GM19238 (cell line): ENCODE results near the gene AGK.
"Not testable (repeated sequence)": the region's sequence is repeated elsewhere in the genome, so short reads cannot be mapped to it uniquely, and the experiment has no call there.

Source experiments
- DNase-seq: peaks from one replicate; pipeline ENCODE4 v3.0.0; 2011; ENCODE audit warnings: low spot score; ENCODE audit not compliant: insufficient read length

Gene AGK

DNA sequence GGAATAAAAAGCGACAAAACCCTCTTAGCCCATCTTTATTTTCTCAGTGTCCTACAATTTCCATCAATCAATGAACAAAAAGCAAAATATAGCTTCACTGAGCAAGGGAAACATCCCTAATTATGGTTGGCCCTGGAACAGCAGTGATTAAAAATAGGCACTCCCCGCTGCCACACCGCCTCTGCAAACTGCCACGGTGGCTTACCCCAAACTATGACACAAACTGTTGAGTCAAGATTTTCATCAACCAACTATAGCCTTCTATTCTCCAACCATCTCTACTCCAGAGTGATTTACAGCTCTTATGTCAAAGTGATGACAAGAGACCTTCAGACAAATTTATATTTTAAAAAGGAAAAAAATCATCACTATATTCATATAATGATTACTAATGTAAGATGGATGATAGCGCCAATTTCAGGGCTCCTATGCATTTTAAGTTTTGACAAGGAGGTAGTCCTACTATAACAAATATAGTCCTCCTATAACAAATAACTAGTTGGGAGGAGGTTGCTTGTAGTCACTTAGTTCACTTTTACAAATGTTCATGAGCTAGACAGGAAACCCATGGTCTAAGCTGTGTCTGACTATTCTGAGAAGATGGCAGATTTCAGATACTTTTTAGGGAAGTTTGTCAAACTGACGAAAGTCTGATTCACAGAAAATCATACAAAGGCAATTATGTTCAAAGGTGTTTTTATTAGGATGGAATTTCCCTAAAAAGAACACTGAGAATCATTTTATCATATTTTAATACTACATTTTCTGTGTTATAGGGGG is 124.4 kb downstream of the AGK start:
- DNase-seq: no peak

DNA sequence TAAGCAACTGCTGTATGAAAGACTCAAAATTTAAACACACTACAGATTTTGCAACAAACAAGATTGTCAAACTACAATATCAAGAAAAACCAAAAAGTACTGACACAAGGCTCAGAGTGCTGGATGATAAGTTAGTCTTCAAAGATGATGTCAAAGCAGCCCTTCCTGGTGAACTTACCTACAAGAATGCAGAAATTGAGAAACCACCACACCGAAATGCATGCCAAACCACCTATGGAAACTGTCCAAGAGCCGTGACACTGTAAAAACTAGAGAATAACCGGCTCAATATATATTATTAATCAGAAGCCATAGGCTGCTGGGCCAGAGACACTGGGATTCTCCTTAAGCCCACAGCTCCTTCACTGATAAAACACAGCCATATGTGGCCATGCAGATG is 125.4 kb downstream of the AGK start:
- no peak for DNase-seq

DNA sequence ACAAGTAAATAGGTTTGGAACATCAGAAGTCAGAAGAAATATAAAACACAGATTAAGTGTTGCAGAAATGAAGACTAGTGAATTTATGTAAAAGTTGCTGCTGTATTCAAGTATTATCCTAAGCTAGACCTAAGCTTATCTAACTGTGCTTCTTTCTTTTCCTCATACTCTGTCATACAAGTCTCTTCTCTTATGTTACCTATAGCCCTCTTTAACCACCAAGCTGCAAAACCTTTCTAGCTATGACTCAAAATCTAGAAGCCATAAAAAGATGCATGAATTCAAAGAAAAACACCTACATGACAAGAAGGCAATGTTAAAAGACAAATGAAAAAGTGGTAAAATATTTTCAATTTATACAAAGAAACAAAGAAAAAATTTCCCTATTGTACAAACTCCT is 127.8 kb downstream of the AGK start:
- DNase-seq: no peak

DNA sequence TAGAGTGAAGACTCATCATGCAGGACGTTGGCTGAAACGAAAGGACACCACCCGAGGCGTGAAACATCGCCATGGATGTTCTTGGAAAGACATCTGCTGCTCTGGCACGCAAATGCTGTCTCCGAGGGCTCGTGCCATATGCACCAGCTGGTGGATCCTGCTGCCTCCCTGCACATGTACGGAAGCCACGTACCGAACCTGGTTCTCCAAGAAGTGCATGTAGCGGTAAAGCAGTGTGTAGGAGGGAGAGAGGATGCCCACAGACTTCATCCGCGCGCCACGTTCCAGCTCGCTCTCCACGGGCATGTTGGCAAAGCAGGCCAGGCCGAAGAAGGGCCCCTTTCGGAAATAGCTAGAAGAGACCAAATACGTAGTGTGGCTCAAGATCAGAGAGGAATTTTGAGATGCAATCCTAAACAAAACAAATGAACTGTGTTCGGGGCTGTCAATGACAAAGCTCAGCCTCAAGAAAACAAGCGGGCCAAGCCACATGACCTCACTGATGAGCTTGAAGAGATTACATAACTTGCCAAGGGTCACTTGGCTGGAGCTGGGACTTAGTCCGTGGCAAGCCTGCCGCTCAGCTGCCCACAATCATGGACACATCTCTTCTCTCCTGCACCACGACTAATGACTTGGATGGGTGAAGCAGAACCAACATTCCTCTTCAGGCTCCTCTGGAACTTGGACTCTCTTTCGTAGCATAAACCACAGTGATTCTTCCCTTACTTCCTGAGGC is 134.2 kb downstream of the AGK start:
- DNase-seq: no peak

DNA sequence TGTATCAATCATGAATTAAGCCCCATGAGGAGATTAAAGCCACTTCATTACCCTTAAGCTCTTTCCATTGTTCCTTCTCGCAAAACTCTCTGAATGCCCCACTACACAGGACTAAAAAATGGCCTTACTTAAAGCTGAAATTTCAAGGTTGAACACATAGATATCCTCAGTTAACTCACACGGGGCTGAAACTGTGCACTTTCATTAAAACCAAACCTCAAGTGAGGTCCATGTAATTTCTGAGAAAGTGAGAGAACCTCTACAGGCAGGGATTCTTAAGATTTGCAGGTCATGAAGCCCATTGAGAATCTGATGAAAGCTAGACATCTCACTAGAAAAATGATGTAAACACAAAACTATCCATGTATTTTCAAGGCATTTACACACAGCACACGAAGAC is 134.9 kb downstream of the AGK start:
- no peak for DNase-seq

DNA sequence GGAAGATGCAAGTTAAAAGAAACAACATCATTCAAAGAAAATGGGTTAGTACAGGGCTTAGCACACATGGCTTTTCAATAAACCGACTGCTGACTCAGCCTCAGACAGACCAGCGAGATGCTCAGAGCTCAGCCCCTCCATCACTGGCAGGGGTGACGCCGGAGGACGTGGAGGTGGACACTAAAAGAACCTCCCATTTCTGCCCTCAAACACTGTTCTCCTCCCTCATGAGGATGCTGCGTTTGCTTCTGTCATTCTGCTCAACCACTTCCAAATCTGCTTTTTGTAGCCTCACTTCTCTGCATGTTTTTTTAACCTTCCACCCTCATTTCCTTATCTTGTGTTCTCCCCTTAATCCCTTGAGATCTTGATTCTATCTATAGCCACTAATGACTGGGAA is 135.5 kb downstream of the AGK start:
- no peak for DNase-seq

DNA sequence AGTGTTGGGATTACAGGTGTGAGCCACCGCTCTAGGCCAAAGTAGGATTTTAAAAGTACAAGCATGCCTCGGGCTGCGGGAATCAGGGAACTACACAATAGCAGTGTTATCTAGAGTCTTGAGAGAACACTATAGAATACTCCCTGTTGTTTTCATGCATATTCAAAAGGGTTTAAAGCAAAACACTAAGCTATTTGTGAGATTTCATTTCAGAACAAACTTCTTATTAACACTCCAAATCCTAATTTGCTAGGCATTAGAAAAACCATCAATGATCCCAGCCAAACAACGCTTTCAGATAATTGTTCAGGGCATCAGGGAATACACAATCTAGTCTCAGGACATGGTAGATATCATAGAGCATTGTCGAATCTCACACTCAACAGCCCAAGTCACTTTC is 136.8 kb downstream of the AGK start:
- DNase-seq: no peak

DNA sequence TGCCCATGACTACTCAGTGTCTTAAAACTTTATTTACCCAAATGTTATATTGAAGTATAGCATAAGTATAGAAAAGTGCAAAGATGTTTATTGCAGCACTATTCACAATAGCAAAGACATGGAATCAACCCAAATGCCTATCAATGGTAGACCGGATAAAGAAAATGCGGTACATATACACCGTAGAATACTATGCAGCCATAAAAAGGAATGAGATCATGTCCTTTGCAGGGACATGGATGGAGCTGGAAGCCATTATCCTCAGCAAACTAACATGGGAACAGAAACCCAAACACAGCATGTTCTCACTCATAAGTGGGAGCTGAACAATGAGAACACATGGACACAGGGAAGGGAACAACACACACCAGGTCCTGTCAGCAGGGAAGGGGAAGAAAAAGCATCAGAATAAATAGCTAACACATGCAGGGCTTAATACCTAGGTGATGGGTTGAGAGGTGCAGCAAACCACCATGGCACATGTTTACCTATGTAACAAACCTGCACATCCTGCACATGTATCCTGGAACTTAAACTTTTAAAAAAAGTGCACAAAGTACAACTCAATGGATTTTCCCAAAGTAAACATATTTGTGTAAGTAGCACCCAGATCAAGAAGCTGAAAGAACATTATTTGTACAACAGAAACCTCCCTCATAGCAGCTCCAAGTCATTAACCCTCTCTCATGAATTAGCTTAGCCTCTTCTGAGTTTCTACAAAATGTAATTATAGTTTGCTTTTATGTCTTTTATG is 138.0 kb downstream of the AGK start:
- not testable (repeated sequence) for DNase-seq

DNA sequence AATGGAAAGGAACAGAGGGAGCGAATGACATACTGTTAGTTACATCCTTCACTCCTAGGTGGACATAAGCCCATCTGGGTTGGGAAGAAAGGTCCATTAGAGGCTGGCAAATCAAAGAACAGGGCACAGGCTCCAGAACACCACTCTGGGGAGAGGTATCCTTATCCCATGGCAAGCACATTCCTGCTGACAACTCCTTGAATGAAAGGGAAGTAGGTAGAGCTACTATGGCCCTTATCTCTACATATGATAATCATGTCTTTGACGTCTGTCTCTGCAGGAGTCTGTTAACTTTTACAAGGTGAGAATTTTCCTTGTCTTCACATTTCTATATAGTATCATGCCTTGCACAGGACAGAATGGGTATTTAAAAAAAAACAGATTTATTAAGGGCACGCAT is 140.3 kb downstream of the AGK start:
- no peak for DNase-seq

DNA sequence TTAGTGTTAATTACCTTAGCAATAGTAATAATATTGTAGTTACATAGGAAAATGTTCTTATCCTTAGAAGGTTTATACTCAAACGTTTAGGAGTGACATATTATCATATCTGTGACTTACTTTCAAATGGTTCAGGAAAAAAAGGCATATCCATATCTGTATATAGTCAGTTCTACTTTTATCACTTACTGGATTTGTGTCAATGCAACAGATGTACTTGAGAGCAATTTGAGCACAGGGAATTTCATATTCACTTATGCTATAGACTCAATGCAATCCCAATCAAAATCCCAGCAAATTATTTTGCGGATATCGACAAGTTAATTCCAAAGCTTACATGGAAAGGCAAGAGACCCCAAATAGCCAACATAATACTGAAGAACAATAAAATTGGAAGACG is 140.8 kb downstream of the AGK start:
- DNase-seq: no peak

DNA sequence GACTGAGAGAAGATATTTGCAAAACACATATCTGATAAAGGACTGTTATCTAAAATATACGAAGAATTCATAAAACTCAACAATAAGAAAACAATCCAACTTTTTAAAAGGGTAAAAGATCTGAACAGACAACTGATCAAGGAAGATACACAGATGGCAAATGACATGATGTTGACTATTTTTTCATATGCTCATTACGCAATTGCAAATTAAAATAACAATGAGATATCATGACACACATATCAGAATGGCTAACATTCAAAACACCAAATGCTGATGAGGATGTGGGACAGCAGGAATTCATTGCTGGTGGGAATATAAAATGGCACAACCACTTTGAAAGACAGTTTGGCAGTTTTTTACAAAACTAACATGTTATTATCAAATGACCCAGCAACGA is 141.9 kb downstream of the AGK start:
- no peak for DNase-seq

DNA sequence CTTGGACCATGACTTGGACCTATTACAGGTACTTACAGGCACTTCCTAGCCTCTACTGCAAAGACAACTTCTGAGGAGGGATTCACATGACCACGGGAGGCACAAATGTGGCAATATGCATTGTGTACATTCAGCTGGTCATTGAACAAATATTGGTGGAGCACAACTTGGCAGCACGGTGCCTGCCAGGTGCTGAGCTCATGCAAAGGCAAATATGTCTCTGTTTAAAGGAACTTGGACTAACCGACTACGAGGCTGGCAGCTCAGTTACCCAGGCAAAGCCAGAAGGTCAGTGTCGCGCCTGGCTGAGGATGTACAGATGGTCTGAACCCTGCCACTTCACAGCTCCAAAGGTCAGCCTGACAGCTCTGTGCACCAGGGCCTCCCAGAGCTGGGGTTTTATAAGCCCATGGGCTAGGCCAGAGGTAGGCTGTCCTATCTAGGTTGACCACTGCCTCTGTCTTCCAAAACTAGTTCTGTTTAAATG is 144.6 kb downstream of the AGK start:
- no peak for DNase-seq

DNA sequence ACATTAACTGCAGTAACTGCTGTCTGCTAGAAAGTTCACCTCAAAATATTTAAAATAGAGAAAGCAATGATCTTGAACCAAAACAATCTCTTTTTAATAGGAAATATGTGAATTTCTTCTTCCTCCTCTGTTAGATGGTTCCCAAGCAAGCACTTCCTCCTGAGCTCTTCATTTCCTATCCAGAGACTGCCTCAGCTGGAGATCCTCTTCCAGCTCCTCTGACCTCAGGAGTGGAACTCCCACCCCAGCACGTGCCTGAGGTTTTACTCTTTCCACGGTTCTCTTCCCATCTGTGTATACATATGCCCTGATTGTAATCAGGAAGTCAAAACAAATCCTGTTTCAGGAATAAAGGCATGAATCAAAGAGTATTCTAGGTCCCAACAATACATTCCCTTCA is 145.1 kb downstream of the AGK start:
- DNase-seq: no peak

DNA sequence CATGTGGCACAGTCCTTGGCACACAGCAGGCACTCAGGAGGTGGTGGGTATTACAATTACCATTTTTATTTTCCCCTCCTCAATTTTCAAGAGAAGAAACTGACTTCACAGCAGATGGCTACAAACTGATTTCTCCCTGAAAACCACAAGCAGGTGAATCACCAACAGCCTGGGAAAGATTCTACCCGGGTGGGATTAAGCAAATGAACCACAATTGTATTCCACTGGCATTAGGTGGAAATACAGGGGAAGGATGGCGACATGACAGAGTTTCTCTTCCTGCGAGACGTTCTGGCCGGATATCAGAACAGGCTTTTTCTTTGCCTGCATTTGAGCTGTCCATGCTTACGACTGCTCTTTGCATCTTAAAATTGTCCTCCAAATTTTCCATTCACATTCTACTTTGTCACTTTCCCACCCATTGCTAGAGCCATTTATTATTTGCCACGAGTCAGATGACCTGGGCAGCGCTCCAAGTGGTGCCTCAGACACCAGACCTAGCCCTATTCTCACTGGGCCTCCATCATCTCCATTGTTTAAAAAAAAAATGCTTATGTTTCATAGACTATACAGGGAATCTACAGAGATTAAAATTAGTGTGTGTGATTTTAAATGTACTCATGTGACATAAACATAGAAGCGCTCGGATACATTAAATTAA is 146.1 kb downstream of the AGK start:
- DNase-seq: no peak

DNA sequence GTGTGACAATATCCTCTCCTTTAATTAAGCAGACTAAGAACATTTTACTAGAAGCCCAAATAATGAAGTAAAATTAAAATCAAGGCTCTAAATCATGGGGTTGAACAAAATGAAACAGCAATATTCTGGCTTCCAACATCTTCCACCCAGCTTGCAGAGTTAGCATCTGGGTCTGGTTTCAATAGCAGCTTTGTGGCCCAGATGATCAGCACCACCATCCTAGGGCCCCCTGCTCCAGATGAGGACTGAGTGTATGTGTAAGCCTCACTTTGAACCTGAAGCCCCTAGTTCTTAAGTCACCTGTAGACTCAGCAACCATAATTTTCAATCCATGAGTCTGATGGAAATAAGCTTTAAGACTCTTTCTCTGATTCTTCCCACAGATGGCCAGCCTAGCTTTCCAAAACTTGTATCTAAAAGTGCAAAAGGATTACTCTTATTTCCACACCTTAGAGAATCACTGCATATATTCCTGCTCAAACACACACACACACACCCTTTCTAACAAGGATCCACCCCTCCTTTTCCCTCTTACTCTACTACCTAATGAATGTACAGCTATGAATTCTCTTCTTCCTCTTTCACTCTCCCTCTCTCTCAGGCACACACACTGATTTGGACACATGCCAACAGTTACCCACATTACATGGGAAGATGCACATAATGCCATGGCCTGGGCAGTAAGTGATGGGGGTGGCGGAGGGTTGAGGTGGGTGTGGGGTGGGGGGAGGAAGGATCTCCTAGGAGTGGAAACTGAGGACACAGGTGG is 147.2 kb downstream of the AGK start:
- DNase-seq: no peak

DNA sequence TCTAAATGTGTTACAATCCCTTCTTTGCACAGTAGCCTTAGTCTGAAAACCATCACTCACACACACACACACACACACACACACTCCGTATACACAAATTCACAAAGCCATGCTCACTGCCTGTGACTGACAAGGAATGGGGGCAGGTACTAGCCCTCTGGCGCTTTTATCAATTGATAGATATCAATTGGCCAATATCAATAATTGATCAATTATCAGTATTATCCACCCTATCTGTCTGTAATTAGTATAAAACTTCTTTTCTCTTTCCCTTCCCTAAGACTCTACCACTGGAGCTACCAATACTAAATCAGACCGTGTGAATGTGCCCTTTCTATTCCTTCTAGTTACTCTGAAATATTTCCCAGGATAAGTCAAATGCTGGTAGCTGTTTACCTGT is 148.7 kb downstream of the AGK start:
- no peak for DNase-seq

DNA sequence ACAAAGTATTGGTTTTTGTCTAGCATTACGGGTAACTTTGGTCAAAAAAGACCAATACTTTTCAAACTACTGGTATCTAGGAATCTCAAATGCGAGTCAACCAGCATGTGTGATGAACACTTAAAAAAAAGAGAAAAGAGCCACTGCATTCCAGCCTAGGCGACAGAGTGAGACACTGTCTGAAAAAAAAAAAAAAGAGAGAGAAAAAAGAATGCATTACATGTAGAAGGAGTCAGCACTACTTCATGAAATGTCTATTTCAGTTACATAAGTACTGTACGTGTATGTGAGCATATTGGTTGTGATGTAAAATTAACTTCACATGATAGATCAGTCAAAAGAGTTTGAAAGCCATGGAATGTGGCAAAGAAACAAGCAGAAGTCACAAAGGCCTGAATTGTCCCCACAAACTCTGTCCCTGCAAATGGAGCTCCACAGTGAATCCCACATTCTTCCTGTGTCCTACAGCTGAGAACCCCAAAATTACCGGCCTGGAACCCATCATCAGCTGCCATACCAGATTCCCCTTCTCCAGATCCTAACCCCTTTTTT is 149.2 kb downstream of the AGK start:
- DNase-seq: no peak

DNA sequence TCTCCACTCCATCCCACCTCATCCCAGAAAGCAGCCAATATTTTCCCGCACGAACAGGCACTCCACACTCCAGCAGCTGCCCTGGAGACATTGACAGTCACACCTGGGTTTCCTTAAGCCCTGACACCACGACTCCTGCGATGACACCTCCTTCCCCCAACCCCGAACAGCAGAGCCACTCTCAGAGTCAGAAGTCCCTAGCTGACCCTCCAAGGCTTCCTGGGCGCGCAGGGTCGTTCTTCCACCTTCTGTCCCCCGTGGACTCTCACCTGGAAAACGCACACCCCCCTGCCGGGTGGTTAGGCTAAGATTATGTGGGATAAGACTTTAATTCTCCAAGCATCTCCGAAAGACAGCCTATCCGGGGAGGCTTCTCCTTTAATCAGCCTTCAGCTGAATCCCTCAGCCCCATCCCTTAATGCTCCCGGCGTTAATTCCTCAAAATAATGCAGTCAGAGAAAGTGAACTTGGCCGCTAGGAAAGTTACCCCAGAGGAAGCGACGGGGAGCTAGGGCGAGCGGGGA is 149.7 kb downstream of the AGK start:
- peak; percentile 9 for DNase-seq

DNA sequence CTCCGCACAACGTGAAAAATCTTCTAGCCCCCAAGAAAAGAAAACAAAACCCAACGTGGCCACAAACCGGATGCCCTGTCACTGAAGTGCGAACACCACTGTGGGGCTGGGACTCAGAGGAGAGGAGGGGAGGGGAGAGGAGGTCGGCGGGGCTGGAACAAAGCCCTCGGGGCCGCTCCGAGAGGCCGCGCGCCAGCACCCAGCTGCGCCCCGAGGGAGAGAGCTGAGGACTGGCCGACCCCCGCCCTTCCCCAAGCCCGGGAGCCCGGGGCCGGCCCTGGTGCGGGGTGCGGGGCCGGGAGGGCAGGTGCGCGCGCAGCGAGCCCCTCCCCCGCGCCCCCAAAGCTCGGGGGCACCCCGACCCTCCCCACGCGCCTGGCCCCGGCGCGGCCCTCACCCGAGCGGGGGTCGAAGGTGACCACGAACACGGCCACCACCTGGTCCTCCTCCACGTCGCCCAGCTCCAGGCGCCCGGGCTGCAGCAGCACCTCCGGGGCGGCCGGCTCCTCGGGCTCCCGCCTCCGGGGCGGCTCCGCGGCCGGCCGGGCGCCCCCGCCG is 150.4 kb downstream of the AGK start:
- DNase-seq: peak; percentile 70

DNA sequence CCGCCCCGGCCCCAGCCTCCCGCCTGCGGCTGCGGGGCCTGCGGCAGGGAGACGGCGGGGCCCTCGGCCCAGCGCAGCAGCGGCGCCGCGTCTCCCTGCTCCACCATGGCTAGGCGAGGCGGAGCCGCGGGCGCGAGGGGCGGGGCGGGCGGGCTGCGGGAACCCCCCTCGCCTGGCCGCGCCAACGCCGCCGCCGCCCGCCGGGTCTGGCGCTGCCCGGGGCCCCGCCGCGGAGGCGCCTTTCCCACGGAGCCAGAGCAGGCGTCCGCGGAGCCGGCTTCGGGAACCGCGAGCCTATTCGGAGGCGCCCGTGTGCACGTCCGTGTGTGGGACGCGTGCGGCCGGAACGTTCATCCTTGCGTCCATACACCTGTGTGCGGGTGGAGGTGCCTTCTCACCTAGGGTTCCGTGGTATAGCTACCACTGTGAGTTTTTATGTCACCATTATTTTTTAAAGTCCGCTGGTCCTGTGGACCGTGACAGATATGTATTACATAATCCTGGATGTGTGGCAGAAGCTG is 150.9 kb downstream of the AGK start, which contains the start of gene DENND11:
TSS of gene DENND11 (minus strand) at position 120 of the 521 bp plus-strand sequence. CDS start at position 107, 13 bp downstream.
- peak; percentile 64 for DNase-seq
